Stimulated activated CD4-positive, alpha-beta T cell treated with anti-CD3 and anti-CD28 coated beads, Interleukin-12 subunit alpha, Interleukin-12 subunit beta, amount 100 ng/mL, for 48 hours (primary cell): ENCODE results near the gene YIPF7.

Source experiments
- DNase-seq, 3 donors: peaks; one replicate each; pipeline ENCODE4 v3.0.0-alpha.2; 2020; ENCODE audit warnings: low read depth in 2 of 3, low spot score in 1 of 3

Gene YIPF7

GRCh38 chr4:44651425-44651824 is at the start of gene YIPF7:
Gene YIPF7, minus strand, starts transcription at chr4:44651625. Its CDS starts 1,525 bp downstream, at chr4:44650100.
- DNase-seq = no peak

- no peak for DNase-seq
These were observed 49.6 kb upstream of the YIPF7 start for GRCh38 chr4:44701037-44701436.

DNA sequence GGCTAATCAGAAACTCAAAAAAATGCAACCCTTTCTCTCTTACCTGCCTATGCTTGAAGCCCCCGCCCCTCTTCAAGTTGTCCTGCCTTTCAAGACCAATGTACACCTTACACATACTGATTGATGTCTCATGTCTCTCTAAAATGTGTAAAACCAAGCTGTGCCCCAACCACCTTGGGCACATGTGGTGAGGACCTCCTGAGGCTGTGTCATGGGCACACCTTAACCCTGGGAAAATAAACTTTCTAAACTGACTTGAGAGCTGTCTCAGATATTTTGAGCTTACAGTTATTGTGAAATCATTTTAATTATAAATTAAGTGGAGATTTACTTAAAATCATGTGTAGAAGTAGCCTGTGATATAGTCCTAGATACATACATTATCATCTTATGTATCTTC is 49.0 kb upstream of the YIPF7 start:
- no peak for DNase-seq

- no peak for DNase-seq
These were observed 33.2 kb upstream of the YIPF7 start for GRCh38 chr4:44684648-44685047.

DNA sequence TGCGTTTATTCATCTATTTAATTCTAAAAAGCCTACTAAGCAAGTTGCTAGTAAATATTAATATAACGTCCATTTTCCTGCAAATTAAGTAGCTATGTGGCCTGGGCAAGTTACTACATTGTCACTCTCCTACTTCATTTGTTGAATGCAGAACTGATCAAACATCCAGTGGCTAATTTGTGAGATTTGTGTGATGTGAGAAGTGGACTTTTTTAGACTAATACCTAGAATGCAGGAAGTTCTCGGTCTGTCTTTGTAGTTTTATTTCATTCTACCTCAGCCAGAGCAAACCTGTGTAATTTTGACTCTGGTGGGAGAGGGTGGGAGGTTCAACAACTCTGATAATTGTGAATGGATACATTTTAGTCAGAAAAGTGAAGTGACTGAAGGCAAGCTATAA is 27.6 kb upstream of the YIPF7 start:
- DNase-seq = peak in 1 of 3 donors; percentile 1

- peak; percentile 77 to 83 (median 82) for DNase-seq
These were observed 26.9 kb upstream of the YIPF7 start, which contains the start of gene GUF1 for GRCh38 chr4:44678094-44679041. Gene GUF1, plus strand, starts transcription at chr4:44678420. Its CDS starts 203 bp downstream, at chr4:44678623.

GRCh38 chr4:44675366-44675765 is 23.9 kb upstream of the YIPF7 start:
- no peak for DNase-seq

- no peak for DNase-seq
These were observed 23.0 kb upstream of the YIPF7 start for GRCh38 chr4:44674471-44674870.

DNA sequence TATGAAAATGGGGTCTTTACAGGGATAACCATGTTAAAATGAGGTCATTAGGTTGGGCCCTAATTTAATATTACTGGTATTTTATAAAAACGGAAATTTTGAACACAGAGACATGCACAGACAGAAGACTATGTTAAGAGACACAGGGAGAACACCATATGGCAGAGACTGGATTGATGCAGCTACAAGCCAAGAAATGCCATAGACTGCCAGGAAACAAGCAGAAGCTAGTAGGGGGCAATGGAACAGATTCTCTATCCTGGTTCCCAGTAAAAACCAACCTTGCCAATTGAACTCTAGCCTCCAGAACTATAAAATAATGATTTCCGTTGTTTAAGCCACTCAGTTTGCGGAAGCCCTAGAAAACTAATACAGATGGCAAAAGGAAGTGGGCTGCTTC is 20.2 kb upstream of the YIPF7 start:
- DNase-seq = no peak

GRCh38 chr4:44670506-44671199 is 19.2 kb upstream of the YIPF7 start:
- no peak for DNase-seq

- DNase-seq = no peak
These were observed 17.1 kb upstream of the YIPF7 start for GRCh38 chr4:44668526-44668925.

DNA sequence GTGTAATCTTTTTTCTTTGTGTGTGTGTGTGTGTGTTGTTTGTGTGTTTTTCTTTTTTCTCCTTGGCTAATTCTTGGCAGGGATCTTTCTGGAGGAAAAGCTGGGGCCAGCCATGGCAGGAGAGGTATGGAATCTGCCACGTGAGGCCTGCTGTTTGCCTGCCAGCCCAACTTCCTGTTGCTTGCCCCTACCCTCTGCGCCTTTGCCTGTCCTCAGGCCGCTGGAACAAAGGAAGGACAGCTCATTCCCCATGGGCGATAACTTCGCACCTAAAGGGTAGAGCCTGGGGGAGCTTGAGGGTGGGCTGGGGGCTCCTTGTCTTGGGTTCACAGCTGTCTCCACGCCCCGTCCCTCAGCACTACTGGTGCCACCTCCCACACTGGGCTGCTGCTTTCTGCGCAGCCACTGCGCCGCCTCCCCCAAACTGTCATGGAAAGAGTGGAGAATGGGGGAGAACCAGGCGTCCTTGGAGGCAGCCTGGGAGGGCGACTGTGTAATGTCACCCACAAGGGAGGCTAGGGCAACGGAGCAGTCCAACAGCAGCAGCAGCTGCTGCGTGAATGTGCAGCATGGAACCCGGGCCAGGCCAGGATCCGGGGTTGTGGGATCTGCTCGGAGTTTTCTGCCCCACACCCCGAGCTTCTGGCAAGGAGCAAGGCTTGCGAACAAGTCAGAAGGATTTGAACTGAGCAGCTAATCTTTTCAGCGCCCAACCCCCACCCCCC is 12.3 kb upstream of the YIPF7 start:
- DNase-seq = no peak

DNA sequence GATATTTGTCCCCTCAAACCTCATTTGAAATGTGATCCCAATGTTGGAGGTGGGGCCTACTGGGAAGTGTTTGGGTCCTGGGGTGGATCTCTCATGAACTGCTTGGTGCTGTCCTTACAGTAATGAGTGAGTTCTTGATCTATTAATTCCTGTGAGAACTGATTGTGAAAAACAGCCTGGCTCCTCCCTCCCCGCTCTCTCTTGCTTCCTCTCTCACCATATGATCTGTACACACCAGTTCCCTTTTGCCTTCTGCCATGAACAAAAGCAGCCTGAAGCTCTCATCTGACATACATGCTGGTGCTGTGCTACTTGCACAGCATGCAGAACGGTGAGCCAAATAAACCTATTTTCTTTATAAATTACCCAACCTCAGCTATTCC is 11.2 kb upstream of the YIPF7 start:
- no peak for DNase-seq

- DNase-seq = no peak
These were observed 10.7 kb upstream of the YIPF7 start for GRCh38 chr4:44661940-44662622.

DNA sequence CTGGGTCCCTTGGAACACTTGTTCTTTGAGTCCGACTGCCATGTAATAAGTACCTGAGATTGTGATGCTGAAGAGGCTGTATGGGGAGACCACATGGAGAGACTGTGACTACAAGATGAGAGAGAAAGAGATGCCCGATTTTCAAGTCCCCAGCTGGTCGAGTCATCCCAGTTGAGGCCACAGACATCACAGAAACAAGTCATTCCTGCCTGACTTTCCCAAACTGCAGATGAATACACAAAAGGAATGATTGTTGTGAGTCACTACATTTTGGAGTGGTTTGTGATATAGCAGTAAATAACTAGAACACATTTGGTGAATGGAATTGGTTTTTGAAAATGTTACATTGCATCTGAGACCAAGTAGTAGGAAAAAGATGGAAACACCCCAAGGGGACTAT is 9.0 kb upstream of the YIPF7 start:
- no peak for DNase-seq

GRCh38 chr4:44652002-44652401 is 577 bp upstream of the YIPF7 start:
- DNase-seq = no peak

DNA sequence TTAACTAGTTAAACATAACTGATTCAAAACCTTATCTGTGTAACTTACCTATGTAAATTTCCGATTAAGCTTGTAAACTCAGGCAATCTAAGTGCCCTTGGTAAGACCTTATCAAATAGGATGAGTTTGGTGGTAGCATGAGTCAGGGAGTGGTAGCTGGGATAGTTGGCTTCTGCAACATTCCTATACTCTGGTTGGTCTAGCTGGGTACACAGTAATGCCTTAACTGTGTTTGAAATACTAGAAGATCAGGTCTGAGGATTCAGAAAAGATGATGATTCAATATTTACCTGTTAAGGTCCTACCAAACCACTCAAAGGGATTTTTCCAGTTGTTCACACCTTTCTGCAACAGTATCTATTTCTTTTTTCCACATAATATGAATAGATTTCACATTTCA is 5.3 kb downstream of the YIPF7 start:
- no peak for DNase-seq

GRCh38 chr4:44638091-44638490 is 13.3 kb downstream of the YIPF7 start:
- DNase-seq = no peak

DNA sequence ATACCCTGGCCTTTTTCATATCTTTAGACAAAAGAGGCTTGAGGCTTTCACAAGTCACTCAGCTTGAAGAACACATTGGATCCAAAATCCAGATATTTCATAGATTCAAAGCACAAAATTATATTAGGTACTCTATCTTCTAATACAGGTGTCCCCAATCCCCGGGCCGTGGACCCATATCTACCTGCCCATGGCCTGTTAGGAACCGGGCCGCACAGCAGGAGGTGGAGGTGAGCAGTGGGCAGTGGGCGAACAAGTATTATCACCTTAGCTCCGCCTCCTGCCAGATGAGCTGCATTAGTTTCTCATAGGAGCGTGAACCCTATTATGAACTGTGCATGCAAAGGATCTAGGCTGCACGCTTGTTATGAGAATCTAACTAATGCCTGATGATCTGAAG is 18.7 kb downstream of the YIPF7 start:
- DNase-seq = no peak

DNA sequence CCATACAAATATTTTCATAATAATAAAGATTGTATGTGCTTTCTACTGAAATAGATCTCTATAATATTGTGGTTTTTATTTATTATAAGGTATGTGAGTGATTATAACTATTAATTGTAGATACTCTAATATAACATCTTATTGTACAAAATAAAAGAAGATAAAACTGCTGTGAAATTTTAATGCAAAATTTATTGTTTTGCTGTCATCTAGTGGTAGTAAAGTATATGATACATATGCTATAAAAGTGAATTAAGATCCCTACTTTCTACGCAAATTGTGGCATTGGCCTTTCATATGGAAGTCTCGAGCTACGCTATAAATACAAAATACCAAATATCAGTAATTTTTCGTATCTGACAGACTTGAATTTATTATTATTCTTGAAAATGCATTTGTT is 19.3 kb downstream of the YIPF7 start:
- DNase-seq = no peak

DNA sequence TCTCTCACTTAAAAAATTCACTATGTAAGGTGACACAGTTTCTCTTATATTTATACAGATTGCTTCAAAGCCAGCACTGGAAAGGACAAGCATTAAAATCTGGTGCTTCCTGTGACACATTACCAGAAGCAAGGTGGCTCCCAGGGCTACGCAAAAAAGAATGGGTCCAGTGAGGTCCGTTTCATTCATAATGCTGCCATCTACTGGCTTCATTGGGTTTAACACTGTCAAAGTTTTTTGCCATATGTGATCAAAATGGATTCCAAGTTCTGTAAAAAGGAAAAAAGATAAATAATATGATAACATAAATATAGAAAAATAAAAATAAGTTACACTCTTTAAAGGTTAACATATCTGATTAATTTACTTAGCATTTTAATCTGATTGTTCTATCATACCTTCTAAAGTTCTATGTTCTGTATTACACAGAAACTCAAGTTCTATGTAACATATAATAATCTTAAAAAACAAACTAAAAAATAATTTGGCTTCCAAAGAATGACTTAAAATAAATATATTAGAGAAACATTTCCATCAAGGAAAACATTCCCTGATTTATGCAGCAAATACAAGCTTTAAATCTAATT is 22.1 kb downstream of the YIPF7 start:
- DNase-seq = peak in 2 of 3 donors; percentile 3 to 59
